ENCODE measurements around the gene C10orf62. TPM values are rescaled to one million over a fixed set of nuclear protein-coding genes. Genes with fewer than 3 reads are reported as not detected.

Gene C10orf62
- total RNA-seq, 1 donor, result 0.36 TPM

GRCh38 chr10:97585439-97585811 is 4.1 kb upstream of the C10orf62 start:
- Histone ChIP-seq H2AFZ (ENCODE audit: low read length) (no peak overlapping the region), H3K27ac (ENCODE audit: low read depth, low read length) (no peak overlapping the region), H3K9me3 (ENCODE audit: low read depth, low read length) (no peaks in the 10 kb centered on the region), H4K20me1 (ENCODE audit: insufficient read depth, low read length) (no peaks in the 10 kb centered on the region), H3K4me1 (ENCODE audit: insufficient read depth, low read length) (peaks cover 10% of the 10 kb centered on the region), H3K79me2 (ENCODE audit: insufficient read depth, low read length) (no peaks in the 10 kb centered on the region), H3K4me3 (ENCODE audit: insufficient read depth, low read length) (no peak overlapping the region), H3K36me3 (ENCODE audit: insufficient read depth, low read length) (no peaks in the 10 kb centered on the region), H3K4me2 (ENCODE audit: insufficient read depth, low read length) (no peak overlapping the region), H3K27me3 (ENCODE audit: insufficient read depth, low read length) (no peaks in the 10 kb centered on the region)
- no peak for DNase-seq (ENCODE audit: insufficient read length, low spot score, missing footprints)
- TF ChIP-seq, protein P1, sequence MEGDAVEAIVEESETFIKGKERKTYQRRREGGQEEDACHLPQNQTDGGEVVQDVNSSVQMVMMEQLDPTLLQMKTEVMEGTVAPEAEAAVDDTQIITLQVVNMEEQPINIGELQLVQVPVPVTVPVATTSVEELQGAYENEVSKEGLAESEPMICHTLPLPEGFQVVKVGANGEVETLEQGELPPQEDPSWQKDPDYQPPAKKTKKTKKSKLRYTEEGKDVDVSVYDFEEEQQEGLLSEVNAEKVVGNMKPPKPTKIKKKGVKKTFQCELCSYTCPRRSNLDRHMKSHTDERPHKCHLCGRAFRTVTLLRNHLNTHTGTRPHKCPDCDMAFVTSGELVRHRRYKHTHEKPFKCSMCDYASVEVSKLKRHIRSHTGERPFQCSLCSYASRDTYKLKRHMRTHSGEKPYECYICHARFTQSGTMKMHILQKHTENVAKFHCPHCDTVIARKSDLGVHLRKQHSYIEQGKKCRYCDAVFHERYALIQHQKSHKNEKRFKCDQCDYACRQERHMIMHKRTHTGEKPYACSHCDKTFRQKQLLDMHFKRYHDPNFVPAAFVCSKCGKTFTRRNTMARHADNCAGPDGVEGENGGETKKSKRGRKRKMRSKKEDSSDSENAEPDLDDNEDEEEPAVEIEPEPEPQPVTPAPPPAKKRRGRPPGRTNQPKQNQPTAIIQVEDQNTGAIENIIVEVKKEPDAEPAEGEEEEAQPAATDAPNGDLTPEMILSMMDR (IDR thresholded peaks at IDR 0.05; ENCODE audit: extremely low read depth, low read depth, low read length), result no peak

- DNase-seq (ENCODE audit: insufficient read length, low spot score, missing footprints), result no peak
- H3K36me3 ChIP-seq (ENCODE audit: insufficient read depth, low read length), result no peaks in the 10 kb centered on the region
- TF ChIP-seq, protein P1 (IDR thresholded peaks at IDR 0.05; ENCODE audit: extremely low read depth, low read depth, low read length), result no peak
Measured at GRCh38 chr10:97587183-97587582, 2.3 kb upstream of the C10orf62 start.

GRCh38 chr10:97590082-97590747 is 694 bp downstream of the C10orf62 start:
- no peak overlapping the region for H3K27ac ChIP-seq (ENCODE audit: low read depth, low read length)
- H3K36me3 ChIP-seq (ENCODE audit: insufficient read depth, low read length), result no peaks in the 10 kb centered on the region
- H3K9me3 ChIP-seq (ENCODE audit: low read depth, low read length), result no peaks in the 10 kb centered on the region
- no peaks in the 10 kb centered on the region for H3K27me3 ChIP-seq (ENCODE audit: insufficient read depth, low read length)
- TF ChIP-seq, protein P1 (IDR thresholded peaks at IDR 0.05; ENCODE audit: extremely low read depth, low read depth, low read length), result no peak
- no peaks in the 10 kb centered on the region for H3K79me2 ChIP-seq (ENCODE audit: insufficient read depth, low read length)
- no peak for DNase-seq (ENCODE audit: insufficient read length, low spot score, missing footprints)
- H4K20me1 ChIP-seq (ENCODE audit: insufficient read depth, low read length), result no peaks in the 10 kb centered on the region
- no peak overlapping the region for H3K4me2 ChIP-seq (ENCODE audit: insufficient read depth, low read length)
- no peak overlapping the region for H3K4me3 ChIP-seq (ENCODE audit: insufficient read depth, low read length)
- H3K4me1 ChIP-seq (ENCODE audit: insufficient read depth, low read length), result peaks cover 6% of the 10 kb centered on the region
- no peak overlapping the region for H2AFZ ChIP-seq (ENCODE audit: low read length)

More at GRCh38 chr10:97587183-97587582, 2.3 kb upstream of the C10orf62 start:
- Histone ChIP-seq H3K27ac (ENCODE audit: low read depth, low read length) (no peak overlapping the region), H3K9me3 (ENCODE audit: low read depth, low read length) (no peaks in the 10 kb centered on the region), H3K4me2 (ENCODE audit: insufficient read depth, low read length) (no peak overlapping the region), H3K4me1 (ENCODE audit: insufficient read depth, low read length) (peaks cover 10% of the 10 kb centered on the region), H3K27me3 (ENCODE audit: insufficient read depth, low read length) (no peaks in the 10 kb centered on the region), H4K20me1 (ENCODE audit: insufficient read depth, low read length) (no peaks in the 10 kb centered on the region), H3K4me3 (ENCODE audit: insufficient read depth, low read length) (no peak overlapping the region), H3K79me2 (ENCODE audit: insufficient read depth, low read length) (no peaks in the 10 kb centered on the region), H2AFZ (ENCODE audit: low read length) (no peak overlapping the region)

DNA sequence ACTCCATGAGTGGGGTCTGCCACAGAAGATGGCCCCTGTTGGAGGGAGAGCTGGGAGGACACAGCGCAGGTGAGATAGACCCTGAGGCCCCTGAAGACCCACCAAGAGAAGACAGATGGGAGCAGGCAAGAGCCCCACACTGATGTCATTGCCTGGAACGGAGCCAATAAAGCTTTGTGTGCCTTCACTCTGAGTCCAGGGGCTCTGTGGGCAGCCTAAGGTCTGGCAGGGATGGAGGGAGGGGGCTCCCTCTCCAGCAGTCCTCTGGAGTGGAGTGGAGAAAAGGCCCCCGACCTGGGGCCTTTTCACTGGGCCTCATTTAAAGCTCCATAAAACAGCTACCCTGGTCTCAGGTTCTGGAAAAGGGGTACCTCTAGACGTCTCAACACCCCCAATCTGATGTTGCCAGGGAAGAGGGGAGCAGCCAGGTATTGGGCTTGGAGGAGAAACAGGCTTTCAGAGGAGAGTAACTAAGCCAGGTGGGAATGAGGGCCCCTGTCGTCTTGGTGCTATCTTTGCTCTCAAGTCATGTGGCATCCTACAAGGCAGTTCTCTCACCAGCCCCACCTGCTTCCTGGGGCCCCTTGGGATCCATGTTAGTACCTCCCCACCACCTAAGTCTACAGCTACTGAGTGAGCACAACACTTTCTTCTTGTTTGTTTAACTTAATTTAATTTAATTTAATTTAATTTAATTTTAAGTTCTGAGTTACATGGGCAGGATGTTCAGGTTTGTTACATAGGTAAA is 1.4 kb downstream of the C10orf62 start:
- Histone ChIP-seq H3K4me2 (ENCODE audit: insufficient read depth, low read length) (no peak overlapping the region), H3K79me2 (ENCODE audit: insufficient read depth, low read length) (no peaks in the 10 kb centered on the region), H4K20me1 (ENCODE audit: insufficient read depth, low read length) (no peaks in the 10 kb centered on the region), H3K36me3 (ENCODE audit: insufficient read depth, low read length) (no peaks in the 10 kb centered on the region), H3K4me1 (ENCODE audit: insufficient read depth, low read length) (peaks cover 11% of the 10 kb centered on the region), H3K4me3 (ENCODE audit: insufficient read depth, low read length) (no peak overlapping the region), H3K27ac (ENCODE audit: low read depth, low read length) (no peak overlapping the region), H3K27me3 (ENCODE audit: insufficient read depth, low read length) (no peaks in the 10 kb centered on the region), H2AFZ (ENCODE audit: low read length) (no peak overlapping the region), H3K9me3 (ENCODE audit: low read depth, low read length) (no peaks in the 10 kb centered on the region)
- TF ChIP-seq, protein P1 (IDR thresholded peaks at IDR 0.05; ENCODE audit: extremely low read depth, low read depth, low read length), result no peak
- DNase-seq (ENCODE audit: insufficient read length, low spot score, missing footprints), result no peak
